ENCODE results near the gene ACTN2.
"Not testable (repeated sequence)": the region's sequence is repeated elsewhere in the genome, so short reads cannot be mapped to it uniquely, and the experiment has no call there.

The ACTN2 gene

GRCh38 chr1:236654511-236654910, 31.8 kb upstream of the ACTN2 start:
- DNase-seq (ENCODE audit: low read depth), result no peak
- TF ChIP-seq MAX (IDR thresholded peaks at IDR 0.05; ENCODE audit: low read depth, low read length), result no peak
- TF ChIP-seq MYC (IDR thresholded peaks at IDR 0.05; ENCODE audit: low read depth, low read length), result no peak
- TF ChIP-seq CTCF (IDR thresholded peaks at IDR 0.05; ENCODE audit: low read depth, low read length), result no peak
- no peak for TF ChIP-seq POLR2A (IDR thresholded peaks at IDR 0.05; ENCODE audit: extremely low read depth, insufficient read length)
- H3K4me3 ChIP-seq (ENCODE audit: low read depth, low read length), result no peak overlapping the region

GRCh38 chr1:236654957-236655356, 31.3 kb upstream of the ACTN2 start:
- DNase-seq (ENCODE audit: low read depth), result no peak
- no peak overlapping the region for H3K4me3 ChIP-seq (ENCODE audit: low read depth, low read length)
- TF ChIP-seq MAX (IDR thresholded peaks at IDR 0.05; ENCODE audit: low read depth, low read length), result no peak
- TF ChIP-seq MYC (IDR thresholded peaks at IDR 0.05; ENCODE audit: low read depth, low read length), result no peak
- TF ChIP-seq CTCF (IDR thresholded peaks at IDR 0.05; ENCODE audit: low read depth, low read length), result no peak
- TF ChIP-seq POLR2A (IDR thresholded peaks at IDR 0.05; ENCODE audit: extremely low read depth, insufficient read length), result no peak

- no peak for TF ChIP-seq CTCF (IDR thresholded peaks at IDR 0.05; ENCODE audit: low read depth, low read length)
- no peak for TF ChIP-seq MAX (IDR thresholded peaks at IDR 0.05; ENCODE audit: low read depth, low read length)
- no peak for TF ChIP-seq MYC (IDR thresholded peaks at IDR 0.05; ENCODE audit: low read depth, low read length)
- no peak for TF ChIP-seq POLR2A (IDR thresholded peaks at IDR 0.05; ENCODE audit: extremely low read depth, insufficient read length)
- DNase-seq (ENCODE audit: low read depth), result no peak
These were observed 28.9 kb upstream of the ACTN2 start for GRCh38 chr1:236657398-236657797.

DNA sequence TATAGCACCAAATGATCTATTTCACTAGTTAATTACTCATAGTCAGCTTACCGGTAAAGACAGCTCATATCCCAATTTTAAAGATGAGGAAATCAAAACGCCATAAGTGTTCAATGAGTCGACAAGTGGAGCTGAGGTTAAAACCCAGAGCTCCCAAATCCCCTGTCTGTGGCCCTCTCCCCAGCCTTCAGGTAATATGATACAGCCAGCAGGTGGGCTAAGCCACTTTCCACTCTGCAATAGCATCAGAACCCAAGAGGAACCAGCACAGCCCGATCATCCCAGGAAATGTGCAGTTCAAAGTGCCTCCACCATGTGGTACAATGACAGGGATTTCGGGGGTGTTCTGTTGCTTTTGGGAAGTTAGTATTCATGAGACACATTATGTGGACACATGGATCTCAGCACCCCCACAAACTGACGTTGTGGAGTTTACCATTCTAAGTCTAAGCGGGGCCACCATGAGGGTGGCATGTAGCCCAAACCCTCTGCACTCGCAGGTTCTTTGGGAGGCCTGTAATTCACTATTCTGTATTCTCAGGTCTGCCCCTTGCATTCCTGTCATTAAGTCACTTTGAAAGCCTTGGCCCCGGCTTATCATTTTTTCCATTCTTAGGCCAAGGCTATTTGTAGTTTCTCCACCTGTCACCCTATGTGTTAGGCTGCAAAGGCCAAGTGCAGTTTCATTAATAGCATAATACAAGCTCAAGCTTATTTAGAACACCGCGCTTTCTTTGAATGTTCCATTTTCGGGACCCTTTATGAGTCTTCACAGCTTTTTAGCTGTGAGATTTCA, 26.3 kb upstream of the ACTN2 start:
- TF ChIP-seq MAX (IDR thresholded peaks at IDR 0.05; ENCODE audit: low read depth, low read length) (no peak), CTCF (IDR thresholded peaks at IDR 0.05; ENCODE audit: low read depth, low read length) (no peak), POLR2A (IDR thresholded peaks at IDR 0.05; ENCODE audit: extremely low read depth, insufficient read length) (no peak), MYC (IDR thresholded peaks at IDR 0.05; ENCODE audit: low read depth, low read length) (no peak)
- no peak for DNase-seq (ENCODE audit: low read depth)
- H3K4me3 ChIP-seq (ENCODE audit: low read depth, low read length), result no peak overlapping the region

More at GRCh38 chr1:236657398-236657797, 28.9 kb upstream of the ACTN2 start:
- no peak overlapping the region for H3K4me3 ChIP-seq (ENCODE audit: low read depth, low read length)

- no peak overlapping the region for H3K4me3 ChIP-seq (ENCODE audit: low read depth, low read length)
- TF ChIP-seq CTCF (IDR thresholded peaks at IDR 0.05; ENCODE audit: low read depth, low read length) (no peak), POLR2A (IDR thresholded peaks at IDR 0.05; ENCODE audit: extremely low read depth, insufficient read length) (no peak), MYC (IDR thresholded peaks at IDR 0.05; ENCODE audit: low read depth, low read length) (no peak), MAX (IDR thresholded peaks at IDR 0.05; ENCODE audit: low read depth, low read length) (no peak)
- no peak for DNase-seq (ENCODE audit: low read depth)
These were observed 22.4 kb upstream of the ACTN2 start for GRCh38 chr1:236663934-236664333.

- H3K4me3 ChIP-seq (ENCODE audit: low read depth, low read length); DNase-seq (ENCODE audit: low read depth): not testable (repeated sequence)
These were observed 17.4 kb upstream of the ACTN2 start for GRCh38 chr1:236668909-236669308.
